Mesenchymal stem cell (in vitro differentiated cells and primary cell): ENCODE data around the gene DSCAML1.

ENCODE experiments used
- DNase-seq: peaks from one replicate; pipeline ENCODE4 v3.0.0-alpha.2; 2013
- H2AFZ ChIP-seq: one replicate; pipeline ENCODE4 v1.6.1; 2013; ENCODE audit warnings: low read depth, mild to moderate bottlenecking, control low read depth, inconsistent platforms, low read length, moderate library complexity
- H2AK5ac ChIP-seq: 2 replicates; pipeline ENCODE4 v1.6.1; 2013; ENCODE audit warnings: low read length, moderate library complexity, mild to moderate bottlenecking, inconsistent platforms; ENCODE audit not compliant: severe bottlenecking
- H2BK120ac ChIP-seq: one replicate; pipeline ENCODE4 v1.6.1; 2013; ENCODE audit warnings: low read depth, mild to moderate bottlenecking, inconsistent platforms, low read length, moderate library complexity
- H2BK12ac ChIP-seq, 2 experiments: one replicate each; pipeline ENCODE4 v1.6.1; 2013; ENCODE audit warnings: inconsistent platforms in 2 of 2, low read length in 2 of 2, mild to moderate bottlenecking in 2 of 2, moderate library complexity in 2 of 2, control low read depth in 1 of 2
- H2BK15ac ChIP-seq: one replicate; pipeline ENCODE4 v1.6.1; 2013; ENCODE audit warnings: mild to moderate bottlenecking, low read depth, inconsistent platforms; ENCODE audit not compliant: poor library complexity, severe bottlenecking
- H2BK5ac ChIP-seq: 2 replicates; pipeline ENCODE4 v1.6.1; 2013; ENCODE audit warnings: low read depth, mild to moderate bottlenecking, low read length, control low read depth, inconsistent platforms; ENCODE audit not compliant: poor library complexity, severe bottlenecking
- H3K14ac ChIP-seq, 2 experiments: one replicate each; pipeline ENCODE4 v1.6.1; 2013; ENCODE audit warnings: inconsistent platforms in 2 of 2, low read length in 2 of 2, control low read depth in 1 of 2, mild to moderate bottlenecking in 1 of 2, moderate library complexity in 1 of 2
- H3K18ac ChIP-seq, 2 experiments: one replicate each; pipeline ENCODE4 v1.6.1; 2013; ENCODE audit warnings: inconsistent platforms in 2 of 2, low read length in 2 of 2, control low read depth in 1 of 2, low read depth in 1 of 2, mild to moderate bottlenecking in 1 of 2
- H3K23ac ChIP-seq, 2 experiments: one replicate each; pipeline ENCODE4 v1.6.1; 2013; ENCODE audit warnings: inconsistent platforms in 2 of 2, low read length in 2 of 2, mild to moderate bottlenecking in 2 of 2, moderate library complexity in 2 of 2, control low read depth in 1 of 2
- H3K27ac ChIP-seq: 2 replicates; pipeline ENCODE4 v1.5.1; 2013; ENCODE audit warnings: mild to moderate bottlenecking, moderate library complexity, low read length, control low read depth, inconsistent platforms; ENCODE audit not compliant: poor library complexity, severe bottlenecking
- H3K27me3 ChIP-seq, 2 experiments: 2 replicates each; pipeline versions ENCODE4 v1.6.1 to v1.7.0; 2013; ENCODE audit warnings: low read length in 2 of 2, mild to moderate bottlenecking in 2 of 2, moderate library complexity in 2 of 2, control low read depth in 1 of 2, inconsistent platforms in 1 of 2; ENCODE audit not compliant: control insufficient read depth in 1 of 2, insufficient read depth in 1 of 2
- H3K36me3 ChIP-seq, 2 experiments: 2 replicates each; pipeline versions ENCODE4 v1.6.1 to v1.7.0; 2013; ENCODE audit warnings: low read length in 2 of 2, control low read depth in 1 of 2, inconsistent platforms in 1 of 2, low read depth in 1 of 2, mild to moderate bottlenecking in 1 of 2; ENCODE audit not compliant: insufficient read depth in 2 of 2, control insufficient read depth in 1 of 2
- H3K4ac ChIP-seq, 2 experiments: one replicate each; pipeline ENCODE4 v1.6.1; 2013; ENCODE audit warnings: inconsistent platforms in 2 of 2, low read length in 2 of 2, mild to moderate bottlenecking in 2 of 2, moderate library complexity in 2 of 2, control low read depth in 1 of 2, low read depth in 1 of 2
- H3K4me1 ChIP-seq: 2 replicates; pipeline ENCODE4 v1.6.1; 2013; ENCODE audit warnings: low read depth, low read length, control low read depth; ENCODE audit not compliant: control insufficient read depth, insufficient read depth
- H3K4me2 ChIP-seq: 2 replicates; pipeline ENCODE4 v1.6.1; 2013; ENCODE audit warnings: low read length, mild to moderate bottlenecking, inconsistent platforms; ENCODE audit not compliant: poor library complexity, severe bottlenecking
- H3K4me3 ChIP-seq, 2 experiments: 2 replicates each; pipeline versions ENCODE4 v1.5.1 to v1.7.0; 2013; ENCODE audit warnings: low read length in 2 of 2, mild to moderate bottlenecking in 2 of 2, control low read depth in 1 of 2, low read depth in 1 of 2; ENCODE audit not compliant: insufficient read depth in 1 of 2
- H3K79me1 ChIP-seq: replicated peaks from 2 replicates; pipeline ENCODE4 v1.6.1; 2013; ENCODE audit warnings: mild to moderate bottlenecking, control low read depth, low read length, inconsistent platforms; ENCODE audit not compliant: poor library complexity, severe bottlenecking
- H3K9ac ChIP-seq: 2 replicates; pipeline ENCODE4 v1.7.0; 2013; ENCODE audit warnings: mild to moderate bottlenecking, low read length, moderate library complexity
- H3K9me3 ChIP-seq: 2 replicates; pipeline ENCODE4 v1.7.0; 2013; ENCODE audit warnings: mild to moderate bottlenecking, low read length; ENCODE audit not compliant: control insufficient read depth
- H4K8ac ChIP-seq: one replicate; pipeline ENCODE4 v1.6.1; 2013; ENCODE audit warnings: inconsistent platforms, mild to moderate bottlenecking, low read length, moderate library complexity
- H4K91ac ChIP-seq: one replicate; pipeline ENCODE4 v1.6.1; 2013; ENCODE audit warnings: mild to moderate bottlenecking, low read length, inconsistent platforms
- WGBS: methylation state at CpG from one replicate; pipeline ENCODE4 v1.1.7; 2013; ENCODE audit warnings: mixed read lengths; 5-methylcytosine and 5-hydroxymethylcytosine counted together

Gene DSCAML1

GRCh38 chr11:117600234-117600783, 196.7 kb downstream of the DSCAML1 start:
- H3K23ac ChIP-seq: no peak overlapping the region
- peaks cover 0 to 5% of the 10 kb centered on the region in 2 experiments for H3K36me3 ChIP-seq
- H2BK5ac ChIP-seq: no peak overlapping the region
- H3K4me3 ChIP-seq: no peak overlapping the region
- no peak overlapping the region for H3K27ac ChIP-seq
- peaks cover 3% of the 10 kb centered on the region for H3K4me1 ChIP-seq
- H3K4me2 ChIP-seq: no peak overlapping the region
- H3K9me3 ChIP-seq: no peaks in the 10 kb centered on the region
- no peak overlapping the region for H2AFZ ChIP-seq
- H3K9ac ChIP-seq: no peak overlapping the region
- DNase-seq: no peak
- no peak overlapping the region for H3K4ac ChIP-seq
- no peaks in the 10 kb centered on the region for H3K79me1 ChIP-seq
- H3K14ac ChIP-seq: no peak overlapping the region
- H2BK15ac ChIP-seq: no peak overlapping the region
- no peak overlapping the region for H4K8ac ChIP-seq
- H3K18ac ChIP-seq: no peak overlapping the region
- WGBS: 32% methylated on average over 7 of the region's 10 CpGs
- H3K27me3 ChIP-seq: peaks cover 23 to 53% of the 10 kb centered on the region in 2 experiments
- H2AK5ac ChIP-seq: no peak overlapping the region
- peak overlapping the region; percentile 14 for H4K91ac ChIP-seq
- H2BK120ac ChIP-seq: no peak overlapping the region
- no peak overlapping the region for H2BK12ac ChIP-seq

GRCh38 chr11:117597071-117597470, 199.9 kb downstream of the DSCAML1 start:
- H4K91ac ChIP-seq: no peak overlapping the region
- no peak overlapping the region for H3K4me2 ChIP-seq
- no peak overlapping the region for H3K9ac ChIP-seq
- no peak overlapping the region for H3K4ac ChIP-seq
- H3K79me1 ChIP-seq: no peaks in the 10 kb centered on the region
- no peak overlapping the region for H3K4me3 ChIP-seq
- WGBS: 16% methylated on average over 5 of the region's 7 CpGs
- no peak overlapping the region for H3K23ac ChIP-seq
- H4K8ac ChIP-seq: no peak overlapping the region
- H3K14ac ChIP-seq: no peak overlapping the region
- H3K4me1 ChIP-seq: no peaks in the 10 kb centered on the region
- H3K9me3 ChIP-seq: no peaks in the 10 kb centered on the region
- no peak overlapping the region for H2BK5ac ChIP-seq
- H2BK120ac ChIP-seq: no peak overlapping the region
- H2BK12ac ChIP-seq: no peak overlapping the region
- no peak overlapping the region for H2AK5ac ChIP-seq
- DNase-seq: peak; percentile 30
- peaks cover 0 to 5% of the 10 kb centered on the region in 2 experiments for H3K36me3 ChIP-seq
- no peak overlapping the region for H3K18ac ChIP-seq
- H3K27me3 ChIP-seq: peaks cover 31 to 60% of the 10 kb centered on the region in 2 experiments
- H2AFZ ChIP-seq: no peak overlapping the region
- H3K27ac ChIP-seq: no peak overlapping the region
- no peak overlapping the region for H2BK15ac ChIP-seq

GRCh38 chr11:117595440-117595839, 201.6 kb downstream of the DSCAML1 start:
- peaks cover 31 to 69% of the 10 kb centered on the region in 2 experiments for H3K27me3 ChIP-seq
- no peaks in the 10 kb centered on the region for H3K4me1 ChIP-seq
- no peak overlapping the region for H3K9ac ChIP-seq
- no peak overlapping the region for H3K4me2 ChIP-seq
- no peak overlapping the region for H3K4ac ChIP-seq
- no peak overlapping the region for H2BK5ac ChIP-seq
- H4K8ac ChIP-seq: no peak overlapping the region
- no peaks in the 10 kb centered on the region for H3K9me3 ChIP-seq
- H2AK5ac ChIP-seq: no peak overlapping the region
- no peak overlapping the region for H3K18ac ChIP-seq
- 36% methylated on average over 3 of the region's 6 CpGs for WGBS
- H2BK120ac ChIP-seq: no peak overlapping the region
- H3K79me1 ChIP-seq: no peaks in the 10 kb centered on the region
- H3K36me3 ChIP-seq: peaks cover 0 to 4% of the 10 kb centered on the region in 2 experiments
- H3K27ac ChIP-seq: no peak overlapping the region
- no peak overlapping the region for H4K91ac ChIP-seq
- H2BK12ac ChIP-seq: no peak overlapping the region
- no peak overlapping the region for H3K4me3 ChIP-seq
- H3K23ac ChIP-seq: no peak overlapping the region
- no peak overlapping the region for H2AFZ ChIP-seq
- no peak overlapping the region for H3K14ac ChIP-seq
- DNase-seq: no peak
- no peak overlapping the region for H2BK15ac ChIP-seq

- no peak for DNase-seq
- Histone ChIP-seq H3K27me3 (peaks cover 27 to 65% of the 10 kb centered on the region in 2 experiments), H2BK5ac (no peak overlapping the region), H2AK5ac (no peak overlapping the region), H3K9ac (no peak overlapping the region), H3K18ac (no peak overlapping the region), H3K79me1 (no peaks in the 10 kb centered on the region), H3K4me3 (no peak overlapping the region), H3K9me3 (no peaks in the 10 kb centered on the region), H4K91ac (no peak overlapping the region), H3K23ac (no peak overlapping the region), H3K27ac (no peak overlapping the region), H4K8ac (no peak overlapping the region), H3K4ac (no peak overlapping the region), H2BK120ac (no peak overlapping the region), H2BK15ac (no peak overlapping the region), H2AFZ (no peak overlapping the region), H3K4me1 (no peaks in the 10 kb centered on the region), H2BK12ac (no peak overlapping the region), H3K14ac (no peak overlapping the region), H3K4me2 (no peak overlapping the region), H3K36me3 (no peaks in the 10 kb centered on the region)
- no CpG with 5 or more reads among the region's 1 CpG for WGBS
Measured at GRCh38 chr11:117594721-117595120, 202.3 kb downstream of the DSCAML1 start.
